ENCODE data around the gene APOL2.

GRCh38 chr22:36193171-36193570, 46.2 kb downstream of the APOL2 start:
- no peak for TF ChIP-seq CTCF (IDR thresholded peaks at IDR 0.05; ENCODE audit: poor library complexity, severe bottlenecking)
- TF ChIP-seq EZH2 (IDR thresholded peaks at IDR 0.05; ENCODE audit: borderline replicate concordance, insufficient read depth, low read length, poor library complexity, severe bottlenecking): no peak
- no peak for TF ChIP-seq TAF1 (IDR thresholded peaks at IDR 0.05; ENCODE audit: low read depth)
- TF ChIP-seq RAD21 (conservative IDR thresholded peaks at IDR 0.05): no peak
- TF ChIP-seq EP300 (conservative IDR thresholded peaks at IDR 0.05; ENCODE audit: poor library complexity, severe bottlenecking): no peak
- no peak for TF ChIP-seq POLR2AphosphoS5 (IDR thresholded peaks at IDR 0.05)
